Fibroblast of lung (primary cell): ENCODE results near the gene CST4.

Experiments
- EZH2 ChIP-seq: IDR thresholded peaks from 2 replicates; pipeline ENCODE4 v1.5.1; 2012; ENCODE audit warnings: low read length, control low read depth, mild to moderate bottlenecking; ENCODE audit errors: missing control alignments
- TF ChIP-seq, protein P1 (sequence below), 2 donors: IDR thresholded peaks in 1 of 2; conservative IDR thresholded peaks in 1 of 2; 1 replicate in 1 of 2; 2 replicates in 1 of 2; pipeline ENCODE4 v1.5.1; 2011 to 2012; ENCODE audit warnings: low read length in 2 of 2, control low read depth in 1 of 2, inconsistent platforms in 1 of 2, low read depth in 1 of 2, mild to moderate bottlenecking in 1 of 2

DNA sequence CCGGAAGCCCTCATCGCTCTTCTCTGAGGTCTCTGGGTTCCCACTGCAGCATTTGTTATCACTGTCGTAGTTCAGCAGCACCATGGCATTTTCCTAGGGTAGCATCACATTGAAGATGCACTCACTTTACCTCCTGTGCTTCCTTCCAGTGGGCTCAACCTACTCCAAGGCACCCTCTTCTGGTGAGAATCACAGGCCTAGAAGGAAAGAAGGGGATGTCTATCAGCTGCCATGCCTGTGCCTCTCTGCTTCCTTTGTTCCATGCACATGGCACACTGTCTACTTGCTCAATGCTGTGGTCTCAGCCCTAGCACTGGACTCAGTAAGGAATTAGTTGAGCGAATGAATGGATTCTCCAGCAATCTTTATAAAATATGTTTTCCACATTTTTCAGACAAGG, 22.6 kb downstream of the CST4 start:
- TF ChIP-seq, protein P1, sequence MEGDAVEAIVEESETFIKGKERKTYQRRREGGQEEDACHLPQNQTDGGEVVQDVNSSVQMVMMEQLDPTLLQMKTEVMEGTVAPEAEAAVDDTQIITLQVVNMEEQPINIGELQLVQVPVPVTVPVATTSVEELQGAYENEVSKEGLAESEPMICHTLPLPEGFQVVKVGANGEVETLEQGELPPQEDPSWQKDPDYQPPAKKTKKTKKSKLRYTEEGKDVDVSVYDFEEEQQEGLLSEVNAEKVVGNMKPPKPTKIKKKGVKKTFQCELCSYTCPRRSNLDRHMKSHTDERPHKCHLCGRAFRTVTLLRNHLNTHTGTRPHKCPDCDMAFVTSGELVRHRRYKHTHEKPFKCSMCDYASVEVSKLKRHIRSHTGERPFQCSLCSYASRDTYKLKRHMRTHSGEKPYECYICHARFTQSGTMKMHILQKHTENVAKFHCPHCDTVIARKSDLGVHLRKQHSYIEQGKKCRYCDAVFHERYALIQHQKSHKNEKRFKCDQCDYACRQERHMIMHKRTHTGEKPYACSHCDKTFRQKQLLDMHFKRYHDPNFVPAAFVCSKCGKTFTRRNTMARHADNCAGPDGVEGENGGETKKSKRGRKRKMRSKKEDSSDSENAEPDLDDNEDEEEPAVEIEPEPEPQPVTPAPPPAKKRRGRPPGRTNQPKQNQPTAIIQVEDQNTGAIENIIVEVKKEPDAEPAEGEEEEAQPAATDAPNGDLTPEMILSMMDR (conservative IDR thresholded peaks at IDR 0.05 in 1 of 2, IDR thresholded peaks at IDR 0.05 in 1 of 2; ENCODE audit: low read depth in 1 of 2, low read length in 2 of 2) = peak in 1 of 2 donors; percentile 51
- TF ChIP-seq EZH2 = no peak
